Measurements from ENCODE around the gene PLXNA4.

Gene PLXNA4

GRCh38 chr7:132592231-132592920 lies 16.1 kb upstream of the PLXNA4 start:
- no peak for DNase-seq

GRCh38 chr7:132590162-132590561 lies 13.9 kb upstream of the PLXNA4 start:
- DNase-seq = no peak

GRCh38 chr7:132588596-132588995 lies 12.3 kb upstream of the PLXNA4 start:
- DNase-seq = no peak

- DNase-seq = no peak
Measured at GRCh38 chr7:132584796-132585494, 8.7 kb upstream of the PLXNA4 start.

GRCh38 chr7:132581431-132581830 lies 5.2 kb upstream of the PLXNA4 start:
- DNase-seq = no peak

- DNase-seq = peak; percentile 83
Measured at GRCh38 chr7:132580717-132581285, 4.5 kb upstream of the PLXNA4 start.

- DNase-seq = no peak
Measured at GRCh38 chr7:132580277-132580676, 4.0 kb upstream of the PLXNA4 start.

- DNase-seq = no peak
Measured at GRCh38 chr7:132579260-132579899, 3.1 kb upstream of the PLXNA4 start.

GRCh38 chr7:132578826-132579225 lies 2.6 kb upstream of the PLXNA4 start:
- no peak for DNase-seq

GRCh38 chr7:132578050-132578370 lies 1.7 kb upstream of the PLXNA4 start:
- DNase-seq = no peak

- peak; percentile 92 for DNase-seq
Measured at GRCh38 chr7:132577206-132578049, 1.2 kb upstream of the PLXNA4 start.

GRCh38 chr7:132576721-132577085 lies 433 bp upstream of the PLXNA4 start:
- DNase-seq = no peak

- peak; percentile 70 for DNase-seq
Measured at GRCh38 chr7:132575419-132575981, 770 bp downstream of the PLXNA4 start.

GRCh38 chr7:132574223-132574622 lies 2.0 kb downstream of the PLXNA4 start:
- no peak for DNase-seq

- no peak for DNase-seq
Measured at GRCh38 chr7:132573251-132573955, 2.9 kb downstream of the PLXNA4 start.

- DNase-seq = no peak
Measured at GRCh38 chr7:132572526-132572925, 3.7 kb downstream of the PLXNA4 start.

GRCh38 chr7:132571970-132572369 lies 4.3 kb downstream of the PLXNA4 start:
- DNase-seq = no peak

- no peak for DNase-seq
Measured at GRCh38 chr7:132569884-132570614, 6.2 kb downstream of the PLXNA4 start.

GRCh38 chr7:132568962-132569361 lies 7.3 kb downstream of the PLXNA4 start:
- no peak for DNase-seq

GRCh38 chr7:132565885-132566284 lies 10.4 kb downstream of the PLXNA4 start:
- DNase-seq = no peak

- no peak for DNase-seq
Measured at GRCh38 chr7:132565441-132565840, 10.8 kb downstream of the PLXNA4 start.
